Loucy (cell line): ENCODE data around the gene PFDN4.
"Not testable (repeated sequence)": the region's sequence is repeated elsewhere in the genome, so short reads cannot be mapped to it uniquely, and the experiment has no call there.

Source experiments
- H2AFZ ChIP-seq: fragments of 200-600 bp; sonication (generic); 2 replicates; pipeline ENCODE4 v1.6.0; 2016; ENCODE audit warnings: antibody characterized with exemption, mild to moderate bottlenecking, low read length, moderate library complexity
- H3F3A ChIP-seq: fragments of 200-600 bp; 2 replicates; pipeline ENCODE4 v1.6.0; 2016; ENCODE audit warnings: antibody characterized with exemption, low read depth, mild to moderate bottlenecking
- H3K27me3 ChIP-seq: fragments of 200-600 bp; sonication (generic); 2 replicates; pipeline ENCODE4 v1.6.1; 2014; ENCODE audit warnings: low read length, mild to moderate bottlenecking; ENCODE audit not compliant: insufficient read depth, poor library complexity, severe bottlenecking
- H3K36me3 ChIP-seq: fragments of 200-600 bp; sonication (generic); 2 replicates; pipeline ENCODE4 v1.6.1; 2016; ENCODE audit warnings: low read length; ENCODE audit not compliant: insufficient read depth
- H3K4me1 ChIP-seq: fragments of 200-600 bp; sonication (generic); 2 replicates; pipeline ENCODE4 v1.5.1; 2014; ENCODE audit warnings: low read length, mild to moderate bottlenecking; ENCODE audit not compliant: insufficient read depth, poor library complexity, severe bottlenecking
- H3K4me2 ChIP-seq: fragments of 200-600 bp; sonication (generic); 2 replicates; pipeline ENCODE4 v1.6.0; 2014; ENCODE audit warnings: antibody characterized with exemption, low read length, low read depth, mild to moderate bottlenecking; ENCODE audit not compliant: poor library complexity, severe bottlenecking
- H3K4me3 ChIP-seq: fragments of 200-600 bp; sonication (generic); 2 replicates; pipeline ENCODE4 v1.5.1; 2014; ENCODE audit warnings: low read length, mild to moderate bottlenecking, mixed read lengths; ENCODE audit not compliant: poor library complexity, severe bottlenecking
- H3K79me2 ChIP-seq: fragments of 200-600 bp; sonication (generic); 2 replicates; pipeline ENCODE4 v1.6.1; 2014; ENCODE audit warnings: low read length; ENCODE audit not compliant: insufficient read depth
- H3K9ac ChIP-seq: fragments of 200-600 bp; sonication (generic); 2 replicates; pipeline ENCODE4 v1.6.0; 2014; ENCODE audit warnings: mild to moderate bottlenecking, low read depth, low read length, moderate library complexity; ENCODE audit not compliant: poor library complexity, severe bottlenecking
- H3K9me2 ChIP-seq: fragments of 200-600 bp; sonication (generic); replicated peaks from 2 replicates; pipeline ENCODE4 v1.6.1; 2016; ENCODE audit warnings: low read depth, low read length, mixed read lengths
- H3K9me3 ChIP-seq: fragments of 200-600 bp; sonication (generic); 2 replicates; pipeline ENCODE4 v1.6.1; 2014; ENCODE audit warnings: mild to moderate bottlenecking, antibody characterized with exemption, low read length, low read depth; ENCODE audit not compliant: insufficient read depth
- H4K20me1 ChIP-seq: fragments of 200-600 bp; sonication (generic); 2 replicates; pipeline ENCODE4 v1.6.0; 2014; ENCODE audit warnings: antibody characterized with exemption, low read length, mild to moderate bottlenecking; ENCODE audit not compliant: insufficient read depth, poor library complexity, severe bottlenecking
- EZH2phosphoT487 ChIP-seq: fragments of 200-600 bp; IDR thresholded peaks from 2 replicates; pipeline ENCODE4 v1.6.1; 2018; ENCODE audit warnings: antibody characterized with exemption, mild to moderate bottlenecking, moderate library complexity, borderline replicate concordance
- TF ChIP-seq, protein P1 (sequence below): fragments of 200-600 bp; sonication (generic); conservative IDR thresholded peaks from 2 replicates; pipeline ENCODE4 v1.5.1; 2014; ENCODE audit warnings: mild to moderate bottlenecking, antibody characterized with exemption, low read length

Gene PFDN4

DNA sequence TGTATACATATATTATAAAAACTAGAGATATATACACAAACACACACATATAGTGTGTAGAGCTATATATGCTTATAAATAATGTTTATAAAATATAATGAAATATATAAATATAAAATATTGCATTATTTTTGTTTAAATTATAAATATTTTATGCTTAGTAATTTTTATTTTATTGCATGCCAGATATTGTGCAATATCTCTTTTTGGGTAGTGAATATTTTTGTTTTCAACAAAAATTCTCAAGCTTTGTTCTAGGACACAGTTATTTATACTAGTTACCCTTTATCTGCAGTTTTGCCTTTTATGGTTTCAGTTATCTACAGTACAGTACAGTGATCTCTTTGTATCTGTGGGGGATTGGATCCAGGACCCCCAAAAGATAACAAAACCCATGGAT is 52.2 kb downstream of the PFDN4 start:
- Histone ChIP-seq H3K27me3 (no peaks in the 10 kb centered on the region), H3K79me2 (no peaks in the 10 kb centered on the region), H3K9me2 (no peaks in the 10 kb centered on the region), H3K36me3 (no peaks in the 10 kb centered on the region), H3K4me2 (no peak overlapping the region), H3K4me1 (no peaks in the 10 kb centered on the region), H3K9ac (no peak overlapping the region), H4K20me1 (no peaks in the 10 kb centered on the region), H3K4me3 (no peak overlapping the region), H3F3A (no peaks in the 10 kb centered on the region), H3K9me3 (no peaks in the 10 kb centered on the region), H2AFZ (no peak overlapping the region)
- no peak for TF ChIP-seq EZH2phosphoT487
- TF ChIP-seq, protein P1, sequence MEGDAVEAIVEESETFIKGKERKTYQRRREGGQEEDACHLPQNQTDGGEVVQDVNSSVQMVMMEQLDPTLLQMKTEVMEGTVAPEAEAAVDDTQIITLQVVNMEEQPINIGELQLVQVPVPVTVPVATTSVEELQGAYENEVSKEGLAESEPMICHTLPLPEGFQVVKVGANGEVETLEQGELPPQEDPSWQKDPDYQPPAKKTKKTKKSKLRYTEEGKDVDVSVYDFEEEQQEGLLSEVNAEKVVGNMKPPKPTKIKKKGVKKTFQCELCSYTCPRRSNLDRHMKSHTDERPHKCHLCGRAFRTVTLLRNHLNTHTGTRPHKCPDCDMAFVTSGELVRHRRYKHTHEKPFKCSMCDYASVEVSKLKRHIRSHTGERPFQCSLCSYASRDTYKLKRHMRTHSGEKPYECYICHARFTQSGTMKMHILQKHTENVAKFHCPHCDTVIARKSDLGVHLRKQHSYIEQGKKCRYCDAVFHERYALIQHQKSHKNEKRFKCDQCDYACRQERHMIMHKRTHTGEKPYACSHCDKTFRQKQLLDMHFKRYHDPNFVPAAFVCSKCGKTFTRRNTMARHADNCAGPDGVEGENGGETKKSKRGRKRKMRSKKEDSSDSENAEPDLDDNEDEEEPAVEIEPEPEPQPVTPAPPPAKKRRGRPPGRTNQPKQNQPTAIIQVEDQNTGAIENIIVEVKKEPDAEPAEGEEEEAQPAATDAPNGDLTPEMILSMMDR, result no peak

DNA sequence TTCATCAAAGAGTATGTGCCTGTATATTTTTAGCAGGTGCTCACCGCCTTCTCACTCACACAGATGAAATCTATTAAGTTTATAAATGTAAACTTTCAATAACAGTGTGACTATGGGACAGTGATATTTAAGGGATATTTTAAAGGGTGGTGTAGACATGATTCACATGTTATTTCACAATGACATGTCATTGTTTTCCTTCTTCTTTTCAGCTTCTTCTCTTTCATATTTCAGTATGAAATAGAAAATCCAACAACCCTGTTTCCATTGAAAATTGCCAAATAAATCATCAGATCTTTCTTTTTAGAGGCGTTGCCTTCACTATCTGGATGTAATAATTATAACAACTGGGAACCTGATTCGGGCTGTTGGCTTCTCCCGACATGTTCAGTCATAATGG is 54.8 kb downstream of the PFDN4 start:
- Histone ChIP-seq H3K4me2 (no peak overlapping the region), H3K27me3 (no peaks in the 10 kb centered on the region), H3K4me1 (no peaks in the 10 kb centered on the region), H3K9me2 (no peaks in the 10 kb centered on the region), H3K4me3 (no peak overlapping the region), H3K36me3 (no peaks in the 10 kb centered on the region), H3K9me3 (no peaks in the 10 kb centered on the region), H3K79me2 (no peaks in the 10 kb centered on the region), H3F3A (no peaks in the 10 kb centered on the region), H4K20me1 (no peaks in the 10 kb centered on the region), H3K9ac (no peak overlapping the region), H2AFZ (no peak overlapping the region)
- TF ChIP-seq EZH2phosphoT487, result no peak
- TF ChIP-seq, protein P1, result no peak

DNA sequence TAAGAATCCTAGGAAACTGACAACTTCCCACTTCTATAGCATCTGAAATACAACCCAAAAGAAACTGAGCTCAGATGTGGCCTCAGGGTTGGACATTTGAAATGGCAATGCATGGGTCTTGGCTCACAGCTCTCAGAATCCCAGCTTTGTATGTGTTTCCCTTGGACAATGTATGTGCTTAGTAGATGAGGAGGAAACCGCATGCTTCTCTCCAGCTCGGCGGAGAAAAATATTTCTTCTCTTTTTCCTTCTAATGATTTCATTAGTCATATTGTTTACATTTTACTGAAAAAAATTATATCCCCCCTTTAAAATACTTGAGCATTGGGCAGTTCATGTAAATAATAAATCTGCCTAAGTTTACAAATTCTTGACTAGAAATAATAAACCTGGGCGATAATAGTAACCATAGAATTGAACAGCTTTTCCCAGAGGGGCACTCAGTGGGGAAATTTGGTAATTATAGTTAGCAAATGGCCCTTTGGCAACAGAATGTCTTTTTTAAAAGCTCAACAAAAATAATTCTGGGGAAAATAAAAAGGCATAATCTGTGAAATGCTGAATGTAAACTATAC is 55.3 kb downstream of the PFDN4 start:
- Histone ChIP-seq H3K79me2 (no peaks in the 10 kb centered on the region), H3K9ac (no peak overlapping the region), H4K20me1 (no peaks in the 10 kb centered on the region), H3K9me2 (no peaks in the 10 kb centered on the region), H3K27me3 (no peaks in the 10 kb centered on the region), H2AFZ (no peak overlapping the region), H3K4me3 (no peak overlapping the region), H3K4me1 (no peaks in the 10 kb centered on the region), H3K9me3 (no peaks in the 10 kb centered on the region), H3K36me3 (no peaks in the 10 kb centered on the region), H3F3A (no peaks in the 10 kb centered on the region), H3K4me2 (no peak overlapping the region)
- TF ChIP-seq, protein P1, result no peak

DNA sequence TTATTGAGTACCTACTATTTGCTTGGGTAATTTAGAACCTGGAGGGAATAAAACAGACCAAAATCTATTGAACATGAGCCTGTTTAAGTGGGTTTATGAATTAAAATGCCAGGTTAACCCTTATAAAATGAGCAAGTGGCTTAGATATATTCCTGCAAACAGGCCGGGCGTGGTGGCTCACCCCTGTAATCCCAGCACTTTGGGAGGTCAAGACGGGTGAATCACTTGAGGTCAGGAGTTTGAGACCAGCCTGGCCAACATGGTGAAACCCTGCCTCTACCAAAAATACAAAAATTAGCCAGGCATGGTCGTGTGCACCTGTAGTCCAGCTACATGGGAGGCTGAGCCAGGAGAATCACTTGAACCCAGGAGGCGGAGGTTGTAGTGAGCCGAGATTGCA is 57.9 kb downstream of the PFDN4 start:
- not testable (repeated sequence) for H3K4me3 ChIP-seq

More for the DNA sequence above, 57.9 kb downstream of the PFDN4 start:
- not testable (repeated sequence) for H3K36me3 ChIP-seq, H3K9ac ChIP-seq, H3K9me3 ChIP-seq, H3K27me3 ChIP-seq, H3F3A ChIP-seq, H3K79me2 ChIP-seq, H4K20me1 ChIP-seq, H3K9me2 ChIP-seq, H2AFZ ChIP-seq, H3K4me1 ChIP-seq, H3K4me2 ChIP-seq
